CD4-positive, alpha-beta T cell treated with Interleukin-17A for 4 hours (primary cell): ENCODE results near the gene NDUFS1.
"Not testable (repeated sequence)": the region's sequence is repeated elsewhere in the genome, so short reads cannot be mapped to it uniquely, and the experiment has no call there.

ENCODE experiments used
- DNase-seq: peaks from one replicate; pipeline ENCODE4 v3.0.0-alpha.2; 2020; ENCODE audit warnings: mixed read lengths

Gene NDUFS1

GRCh38 chr2:206095536-206096332, 63.5 kb downstream of the NDUFS1 start:
- no peak for DNase-seq

GRCh38 chr2:206092297-206092696, 66.9 kb downstream of the NDUFS1 start:
- no peak for DNase-seq

- no peak for DNase-seq
These were observed 71.0 kb downstream of the NDUFS1 start for GRCh38 chr2:206088248-206088647.

- DNase-seq = no peak
These were observed 72.4 kb downstream of the NDUFS1 start for GRCh38 chr2:206086716-206087350.

GRCh38 chr2:206085742-206086445, 73.3 kb downstream of the NDUFS1 start, which contains the start of gene INO80D:
INO80D (minus strand) TSS chr2:206086174; CDS start chr2:206063016, 23,158 bp downstream.
- DNase-seq = peak; percentile 79

- DNase-seq = peak; percentile 62
These were observed 74.1 kb downstream of the NDUFS1 start for GRCh38 chr2:206084870-206085741.

GRCh38 chr2:206084439-206084869, 74.8 kb downstream of the NDUFS1 start:
- DNase-seq = peak; percentile 32

- peak; percentile 41 for DNase-seq
These were observed 75.4 kb downstream of the NDUFS1 start for GRCh38 chr2:206083602-206084438.

- no peak for DNase-seq
These were observed 76.9 kb downstream of the NDUFS1 start for GRCh38 chr2:206082298-206082843.

- no peak for DNase-seq
These were observed 78.3 kb downstream of the NDUFS1 start for GRCh38 chr2:206080927-206081326.

GRCh38 chr2:206079699-206080465, 79.4 kb downstream of the NDUFS1 start:
- no peak for DNase-seq

GRCh38 chr2:206077879-206078278, 81.4 kb downstream of the NDUFS1 start:
- DNase-seq = not testable (repeated sequence)

GRCh38 chr2:206075113-206075512, 84.1 kb downstream of the NDUFS1 start:
- DNase-seq = no peak

GRCh38 chr2:206071807-206072206, 87.4 kb downstream of the NDUFS1 start:
- no peak for DNase-seq

- DNase-seq = no peak
These were observed 89.8 kb downstream of the NDUFS1 start for GRCh38 chr2:206069417-206069816.

GRCh38 chr2:206068207-206068606, 91.0 kb downstream of the NDUFS1 start:
- no peak for DNase-seq
